ENCODE measurements around the gene DNAH17.

The DNAH17 gene

DNA sequence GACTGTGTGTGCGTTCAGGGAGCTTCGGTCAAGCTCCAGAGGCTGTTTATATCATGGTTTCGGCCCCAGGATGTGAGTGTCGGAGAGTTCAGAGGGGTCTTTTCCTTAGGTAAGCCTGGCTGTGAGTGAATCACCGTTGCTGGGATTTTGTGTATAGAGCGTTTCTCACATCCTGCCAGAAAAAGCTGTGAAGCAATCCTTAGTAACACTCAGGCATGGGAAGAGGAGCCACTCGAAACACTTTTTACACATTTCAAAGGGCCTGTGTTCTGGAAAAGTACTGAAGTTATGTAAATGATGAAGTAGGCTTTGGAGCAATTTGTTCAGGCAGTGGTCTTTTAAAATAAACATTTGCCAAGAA is 198.1 kb downstream of the DNAH17 start:
- Mint-ChIP-seq H3K27ac (ENCODE audit: low read depth) (peak overlapping the region; percentile 76), H3K36me3 (ENCODE audit: insufficient read depth) (peaks cover 18% of the 10 kb centered on the region), H3K4me3 (peak overlapping the region; percentile 96), H3K4me1 (peaks cover 50% of the 10 kb centered on the region), H3K27me3 (no peaks in the 10 kb centered on the region), H3K9me3 (no peaks in the 10 kb centered on the region)
- ATAC-seq (replicated peaks; ENCODE audit: extremely low read depth, poor library complexity, severe bottlenecking) (no peak), DNase-seq (ENCODE audit: low spot score in 2 of 2) (no peak)

DNA sequence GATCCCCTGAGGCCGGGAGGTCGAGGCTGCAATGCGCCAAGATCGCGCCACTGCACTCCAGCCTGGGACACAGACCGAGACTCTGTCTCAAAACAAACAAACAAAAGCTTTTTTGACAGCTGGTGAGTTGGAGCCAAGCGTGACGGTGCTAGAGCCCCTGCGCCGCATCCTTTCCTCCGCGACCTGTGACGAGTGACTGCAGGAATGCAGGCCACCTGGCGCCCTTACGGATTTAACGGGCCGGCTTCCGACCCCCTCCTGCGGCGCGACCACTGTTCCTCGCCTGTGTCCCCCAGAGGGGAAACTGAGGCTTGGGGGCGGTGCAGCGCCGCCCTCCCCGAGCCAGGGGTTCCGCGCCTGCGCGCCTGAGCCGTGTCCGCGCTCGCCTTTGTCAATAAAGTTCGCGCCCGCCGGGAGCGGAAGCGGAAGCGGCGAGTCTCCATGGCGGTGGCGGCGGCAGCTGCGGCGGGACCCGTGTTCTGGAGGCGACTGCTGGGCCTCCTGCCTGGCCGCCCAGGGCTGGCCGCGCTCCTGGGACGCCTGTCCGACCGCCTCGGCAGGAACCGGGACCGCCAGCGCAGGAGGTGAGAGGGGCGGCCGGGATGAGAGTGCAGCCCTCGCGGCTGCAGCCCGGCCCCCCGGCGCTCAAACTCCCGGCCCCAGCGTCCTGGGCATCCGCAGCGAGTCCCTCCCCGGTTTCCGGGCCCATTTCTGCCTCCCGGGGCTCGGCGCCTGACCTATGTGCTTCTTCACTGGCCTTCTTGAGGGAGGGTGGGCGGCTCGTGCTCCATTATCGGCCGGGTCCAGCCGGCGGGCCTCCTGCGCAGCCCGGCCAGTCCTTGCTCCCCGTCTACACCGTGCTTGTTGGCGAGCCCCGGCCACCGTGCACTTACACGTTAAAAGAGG is 198.7 kb downstream of the DNAH17 start, which contains the start of gene PGS1:
PGS1 (plus strand) TSS at position 425 of the 906 bp plus-strand sequence; CDS start at position 442, 17 bp downstream.
- Mint-ChIP-seq H3K4me3 (peak within 1 kb of the TSS; percentile 96), H3K27me3 (no peaks in the 10 kb centered on the region), H3K4me1 (peaks cover 44% of the 10 kb centered on the region), H3K36me3 (ENCODE audit: insufficient read depth) (peaks cover 18% of the 10 kb centered on the region), H3K9me3 (no peaks in the 10 kb centered on the region), H3K27ac (ENCODE audit: low read depth) (peak within 1 kb of the TSS; percentile 76)
- ATAC-seq (replicated peaks; ENCODE audit: extremely low read depth, poor library complexity, severe bottlenecking), result peak; percentile 55
- peak; percentile 69 to 76 for DNase-seq (ENCODE audit: low spot score in 2 of 2)

GRCh38 chr17:78377858-78378224 is 199.4 kb downstream of the DNAH17 start:
- Mint-ChIP-seq H3K27me3 (no peaks in the 10 kb centered on the region), H3K4me3 (peak overlapping the region; percentile 96), H3K36me3 (ENCODE audit: insufficient read depth) (peaks cover 16% of the 10 kb centered on the region), H3K9me3 (no peaks in the 10 kb centered on the region), H3K4me1 (peaks cover 38% of the 10 kb centered on the region), H3K27ac (ENCODE audit: low read depth) (no peak overlapping the region)
- DNase-seq (ENCODE audit: low spot score in 2 of 2), result no peak
- no peak for ATAC-seq (replicated peaks; ENCODE audit: extremely low read depth, poor library complexity, severe bottlenecking)

DNA sequence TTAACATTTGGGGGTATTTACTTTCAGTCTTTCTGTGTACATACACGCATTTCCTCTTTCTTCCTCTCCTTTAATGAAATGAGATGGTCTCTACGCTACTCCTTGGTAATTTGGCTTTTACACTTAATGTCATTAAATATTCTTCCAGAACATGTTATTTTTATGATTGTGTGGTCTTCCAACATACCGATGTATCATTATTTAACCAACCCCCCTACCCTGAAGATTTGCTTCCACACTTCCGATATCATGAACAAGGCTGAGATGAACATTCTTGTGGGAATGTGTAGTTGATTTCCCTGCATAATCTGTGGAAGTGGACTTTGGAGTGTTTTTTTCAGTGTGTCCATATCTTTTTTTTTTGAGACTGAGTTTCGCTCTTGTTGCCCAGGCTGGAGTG is 201.0 kb downstream of the DNAH17 start:
- H3K27ac Mint-ChIP-seq (ENCODE audit: low read depth), result no peak overlapping the region
- H3K4me3 Mint-ChIP-seq, result no peak overlapping the region

DNA sequence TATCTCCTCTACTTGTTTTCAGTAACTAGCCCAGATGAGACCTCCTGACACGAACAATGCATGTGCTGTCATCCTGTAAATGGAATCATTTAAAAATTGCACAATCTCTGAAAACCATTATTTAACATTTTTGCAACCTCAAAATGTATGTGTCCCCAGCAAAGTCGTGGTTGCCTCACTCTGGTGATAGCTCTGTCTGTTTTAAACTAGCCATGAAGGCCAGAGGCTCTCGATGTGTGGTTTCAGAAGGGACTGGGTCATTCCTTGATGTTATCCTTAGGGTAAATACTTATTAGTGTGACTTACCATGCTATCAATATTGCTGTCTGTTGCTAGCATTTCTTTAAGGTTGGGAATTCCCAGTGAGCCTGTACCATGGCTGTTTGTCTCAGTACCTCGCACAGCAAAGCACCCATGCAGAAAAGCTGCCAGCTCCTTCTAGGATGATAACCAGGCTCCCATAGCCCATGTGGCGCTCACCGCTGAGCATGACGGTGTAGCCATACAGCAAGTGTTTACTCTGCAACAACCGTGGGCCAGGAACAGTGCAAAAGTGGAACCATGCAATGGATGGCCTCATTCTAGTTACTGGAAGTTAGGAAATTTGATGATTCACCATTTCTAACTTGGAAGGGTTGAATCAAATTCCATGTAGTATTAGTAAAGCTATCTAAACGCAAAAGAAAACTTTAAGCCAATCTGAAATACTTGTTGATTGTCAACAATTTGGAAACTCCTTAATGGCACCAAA is 201.6 kb downstream of the DNAH17 start:
- H3K4me1 Mint-ChIP-seq, result peaks cover 16% of the 10 kb centered on the region
- H3K27ac Mint-ChIP-seq (ENCODE audit: low read depth), result no peak overlapping the region
- DNase-seq (ENCODE audit: low spot score in 2 of 2) (no peak), ATAC-seq (replicated peaks; ENCODE audit: extremely low read depth, poor library complexity, severe bottlenecking) (no peak)
- peaks cover 14% of the 10 kb centered on the region for H3K36me3 Mint-ChIP-seq (ENCODE audit: insufficient read depth)
- H3K27me3 Mint-ChIP-seq, result no peaks in the 10 kb centered on the region
- no peak overlapping the region for H3K4me3 Mint-ChIP-seq
- no peaks in the 10 kb centered on the region for H3K9me3 Mint-ChIP-seq

More for the DNA sequence above, 201.0 kb downstream of the DNAH17 start:
- Mint-ChIP-seq H3K27me3 (no peaks in the 10 kb centered on the region), H3K9me3 (no peaks in the 10 kb centered on the region), H3K36me3 (ENCODE audit: insufficient read depth) (peaks cover 14% of the 10 kb centered on the region), H3K4me1 (peaks cover 22% of the 10 kb centered on the region)
- ATAC-seq (replicated peaks; ENCODE audit: extremely low read depth, poor library complexity, severe bottlenecking) (no peak), DNase-seq (ENCODE audit: low spot score in 2 of 2) (no peak)

GRCh38 chr17:78374631-78375274 is 202.4 kb downstream of the DNAH17 start:
- Mint-ChIP-seq H3K27ac (ENCODE audit: low read depth) (no peak overlapping the region), H3K4me3 (no peak overlapping the region), H3K9me3 (no peaks in the 10 kb centered on the region), H3K27me3 (no peaks in the 10 kb centered on the region), H3K4me1 (peaks cover 9% of the 10 kb centered on the region), H3K36me3 (ENCODE audit: insufficient read depth) (peaks cover 12% of the 10 kb centered on the region)
- DNase-seq (ENCODE audit: low spot score in 2 of 2) (no peak), ATAC-seq (replicated peaks; ENCODE audit: extremely low read depth, poor library complexity, severe bottlenecking) (no peak)

DNA sequence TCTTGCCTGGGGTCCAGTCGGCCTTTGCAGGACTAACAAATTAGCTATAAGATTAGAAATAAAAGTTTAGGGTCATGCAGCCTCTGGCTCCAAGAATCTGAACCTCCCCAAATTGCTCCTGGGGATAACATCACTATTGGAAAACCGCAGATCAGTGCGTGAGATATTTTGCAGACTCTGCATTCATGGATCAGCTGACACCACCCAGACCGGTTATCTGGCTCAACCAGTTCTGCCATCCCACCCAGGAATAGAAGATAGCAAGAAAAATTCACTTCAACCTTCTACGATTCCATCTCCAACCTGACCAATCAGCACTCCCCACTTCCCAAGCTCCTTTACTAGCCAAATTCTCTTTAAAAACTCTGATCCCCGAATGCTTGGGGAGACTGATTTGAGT is 203.0 kb downstream of the DNAH17 start:
- DNase-seq (ENCODE audit: low spot score in 2 of 2) (no peak), ATAC-seq (replicated peaks; ENCODE audit: extremely low read depth, poor library complexity, severe bottlenecking) (no peak)
- peaks cover 5% of the 10 kb centered on the region for H3K4me1 Mint-ChIP-seq
- H3K4me3 Mint-ChIP-seq, result no peak overlapping the region
- no peak overlapping the region for H3K27ac Mint-ChIP-seq (ENCODE audit: low read depth)
- H3K36me3 Mint-ChIP-seq (ENCODE audit: insufficient read depth), result peaks cover 10% of the 10 kb centered on the region
- H3K27me3 Mint-ChIP-seq, result no peaks in the 10 kb centered on the region
- no peaks in the 10 kb centered on the region for H3K9me3 Mint-ChIP-seq

Data from central memory CD8-positive, alpha-beta T cell (primary cell).